GM23338 (cell line): ENCODE results near the gene TMEM44.

Experiments used
- CTCF ChIP-seq, 2 experiments: fragments of 200-600 bp in 1 of 2; sonication (generic) in 1 of 2; conservative IDR thresholded peaks; 2 replicates each; pipeline versions ENCODE4 v1.5.1 to v1.6.1; 2016 to 2017; ENCODE audit warnings: antibody characterized with exemption in 2 of 2, low read depth in 2 of 2, mild to moderate bottlenecking in 2 of 2, moderate library complexity in 1 of 2
- ETS1 ChIP-seq: IDR thresholded peaks from 2 replicates; pipeline ENCODE4 v1.6.1; 2016; ENCODE audit warnings: antibody characterized with exemption
- EZH2phosphoT487 ChIP-seq: fragments of 200-600 bp; sonication (generic); IDR thresholded peaks from one replicate; pipeline ENCODE4 v1.8.1; 2018; ENCODE audit warnings: antibody characterized with exemption; ENCODE audit not compliant: unreplicated experiment
- JUNB ChIP-seq: IDR thresholded peaks from one replicate; pipeline ENCODE4 v1.6.1; 2016; ENCODE audit warnings: antibody characterized with exemption; ENCODE audit not compliant: unreplicated experiment
- POLR2AphosphoS5 ChIP-seq: IDR thresholded peaks from 2 replicates; pipeline ENCODE4 v1.6.1; 2016; ENCODE audit warnings: antibody characterized with exemption, low read depth
- STAT1 ChIP-seq: IDR thresholded peaks from one replicate; pipeline ENCODE4 v1.6.1; 2016; ENCODE audit warnings: antibody characterized with exemption; ENCODE audit not compliant: unreplicated experiment

GRCh38 chr3:194682189-194682693, 49.0 kb upstream of the TMEM44 start:
- no peak for TF ChIP-seq CTCF (conservative IDR thresholded peaks at IDR 0.05; ENCODE audit: low read depth in 2 of 2)
- TF ChIP-seq POLR2AphosphoS5: no peak
- no peak for TF ChIP-seq EZH2phosphoT487
- no peak for TF ChIP-seq JUNB
- no peak for TF ChIP-seq STAT1
- no peak for TF ChIP-seq ETS1
